Right lobe of liver (tissue), 6 donors: ENCODE results near the gene TDRD10. TPM values are rescaled to one million over a fixed set of nuclear protein-coding genes. Genes with fewer than 3 reads are reported as not detected.

ENCODE experiments used
- ATAC-seq, 4 donors: fragments of 200-7000 bp; cut with Tn5 transposase; one replicate each; pipeline ENCODE4 v1.9.1; 2020; ENCODE audit warnings: mild to moderate bottlenecking in 4 of 4, moderate library complexity in 4 of 4
- DNase-seq, 3 donors: peaks; one replicate each; pipeline ENCODE4 v3.0.0-alpha.2; 2020
- H3K27ac ChIP-seq, 3 donors: fragments of 200-600 bp; one replicate each; pipeline ENCODE4 v1.8.0; 2022
- H3K27me3 ChIP-seq, 2 donors: fragments of 200-600 bp; one replicate each; pipeline ENCODE4 v1.8.0; 2022
- H3K36me3 ChIP-seq, 4 donors: fragments of 200-600 bp; sonication (generic) in 1 of 4; one replicate each; pipeline versions ENCODE4 v1.5.1 to v1.8.0; 2017 to 2022; ENCODE audit warnings: control low read depth in 1 of 4
- H3K4me1 ChIP-seq, 4 donors: fragments of 200-600 bp; sonication (generic) in 1 of 4; one replicate each; pipeline versions ENCODE4 v1.5.1 to v1.8.0; 2017 to 2022; ENCODE audit warnings: control low read depth in 1 of 4
- H3K4me3 ChIP-seq, 3 donors: fragments of 200-600 bp; one replicate each; pipeline ENCODE4 v1.8.0; 2022
- H3K9me3 ChIP-seq, 4 donors: fragments of 200-600 bp; sonication (generic) in 1 of 4; one replicate each; pipeline versions ENCODE4 v1.5.1 to v1.8.0; 2017 to 2022; ENCODE audit warnings: control low read depth in 1 of 4
- CTCF ChIP-seq, 4 donors: fragments of 200-600 bp in 3 of 4; fragments of 450-650 bp in 1 of 4; IDR thresholded peaks; one replicate each; pipeline versions ENCODE4 v1.5.1 to v1.8.0; 2016 to 2022; ENCODE audit warnings: antibody characterized with exemption in 4 of 4, mild to moderate bottlenecking in 2 of 4
- POLR2A ChIP-seq: fragments of 450-650 bp; IDR thresholded peaks from one replicate; pipeline ENCODE4 v1.6.1; 2017; ENCODE audit warnings: antibody characterized with exemption, mild to moderate bottlenecking
- WGBS: methylation state at CpG from one replicate; pipeline ENCODE4 v1.1.6; 2018; ENCODE audit warnings: low coverage, low lambda C conversion rate; ENCODE audit not compliant: insufficient coverage; ENCODE audit errors: missing lambda C conversion rate; 5-methylcytosine and 5-hydroxymethylcytosine counted together
- intact Hi-C, 2 donors: fragments of 100-400 bp; cut with DNase I; formaldehyde crosslinking; loops; one replicate each; pipeline versions ENCODE4 v1.11.2 to v1.14.1; 2022
- total RNA-seq, 6 experiments: library from RNA; depleted of rRNA in 2 of 6; stranded (reverse); fragments of >200 nt in 2 of 6; fragmentation: NEBNext Ultra II Directional in 3 of 6; extraction: Animal tissue kit (Norgen Biotek cat#: 25700) in 3 of 6; gene quantifications; one replicate each; pipeline versions ENCODE4 v1.1.0 to v1.2.4, GENCODE V29; 2016 to 2023
- donor health status: DM: no; HTN: yes; CAD: no.
- donor health status: DM: no; HTN: no; CAD: no.
- donor health status: DM: no; HTN: no; CAD: no.
- donor health status: DM: no; HTN: yes; CAD: no.
- donor health status: DM: no; HTN: yes; CAD: no.

Gene TDRD10
- total RNA-seq, 6 experiments from 2014 or later = 0.92 to 2.2 (median 1.4) TPM

DNA sequence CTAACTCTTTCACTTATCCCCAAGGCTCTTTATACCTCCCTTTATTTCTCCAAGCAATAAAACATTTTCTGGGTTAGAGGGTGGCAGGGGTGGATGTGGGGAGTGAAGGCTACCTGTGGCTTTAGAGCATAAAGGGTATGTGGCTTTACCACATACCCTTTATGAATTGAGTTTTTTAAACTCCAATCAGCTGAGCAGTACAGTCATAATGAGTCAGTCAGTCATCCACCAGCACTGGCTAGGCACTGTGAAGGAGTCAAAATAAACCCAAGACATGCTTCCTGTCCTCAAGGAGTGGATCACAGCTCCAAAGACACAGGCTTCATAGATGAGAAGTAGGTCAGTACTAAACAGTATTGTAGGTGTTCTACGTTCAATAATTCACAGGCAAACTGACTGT is 2.6 kb upstream of the TDRD10 start:
- WGBS = 73% methylated on average over 1 of the region's 1 CpG
- H3K4me1 ChIP-seq = peaks cover 0 to 27% (median 2%) of the 10 kb centered on the region in 4 donors
- H3K27me3 ChIP-seq = no peaks in the 10 kb centered on the region
- no peak overlapping the region for H3K27ac ChIP-seq
- intact Hi-C loops = no loop called here
- H3K4me3 ChIP-seq = peak overlapping the region in 1 of 3 donors; percentile 51
- TF ChIP-seq POLR2A (no peak), CTCF (IDR thresholded peaks at IDR 0.05) (no peak)
- ATAC-seq (no peak), DNase-seq (no peak)
- no peaks in the 10 kb centered on the region for H3K9me3 ChIP-seq
- no peaks in the 10 kb centered on the region for H3K36me3 ChIP-seq

DNA sequence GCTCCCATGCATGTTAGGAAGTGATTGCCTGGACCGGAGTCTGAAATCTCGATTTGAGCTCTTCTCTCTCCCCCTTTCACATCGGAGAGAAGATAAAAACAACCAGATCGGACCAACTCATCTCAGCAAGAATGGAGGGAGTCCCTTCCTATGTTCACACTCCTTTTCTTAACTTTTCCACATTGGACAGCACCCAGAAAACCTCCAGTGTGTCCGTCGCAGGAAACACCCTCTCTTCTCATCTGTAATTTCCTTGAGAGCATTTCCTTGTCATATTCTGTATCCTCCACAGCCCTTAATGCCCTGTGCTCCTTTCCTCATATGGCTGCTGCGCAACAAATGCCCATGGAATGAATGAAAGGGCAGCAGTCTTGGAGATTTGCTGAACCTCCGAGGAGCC is 1.5 kb upstream of the TDRD10 start:
- Histone ChIP-seq H3K36me3 (no peaks in the 10 kb centered on the region), H3K4me1 (peaks cover 0 to 27% (median 2%) of the 10 kb centered on the region in 4 donors), H3K4me3 (peak overlapping the region; percentile 48 to 59 (median 51)), H3K27ac (peak overlapping the region in 1 of 3 donors; percentile 21), H3K27me3 (no peaks in the 10 kb centered on the region), H3K9me3 (no peaks in the 10 kb centered on the region)
- ATAC-seq = no peak
- intact Hi-C loops = no loop called here
- no peak for DNase-seq
- WGBS = 71% methylated on average over 8 of the region's 8 CpGs
- TF ChIP-seq POLR2A = no peak
- no peak for TF ChIP-seq CTCF (IDR thresholded peaks at IDR 0.05)

GRCh38 chr1:154501423-154502065 is 475 bp upstream of the TDRD10 start:
- DNase-seq (peak; percentile 67 to 71 (median 68)), ATAC-seq (peak; percentile 53 to 69 (median 54))
- no peaks in the 10 kb centered on the region for H3K27me3 ChIP-seq
- 50% methylated on average over 1 of the region's 54 CpGs for WGBS
- intact Hi-C loops = no loop called here
- H3K27ac ChIP-seq = peak overlapping the region; percentile 21 to 51 (median 26)
- H3K4me3 ChIP-seq = peak overlapping the region; percentile 48 to 59 (median 51)
- no peaks in the 10 kb centered on the region for H3K9me3 ChIP-seq
- TF ChIP-seq CTCF (IDR thresholded peaks at IDR 0.05) = no peak
- no peak for TF ChIP-seq POLR2A
- peaks cover 0 to 21% (median under 1%) of the 10 kb centered on the region in 4 donors for H3K4me1 ChIP-seq
- no peaks in the 10 kb centered on the region for H3K36me3 ChIP-seq

DNA sequence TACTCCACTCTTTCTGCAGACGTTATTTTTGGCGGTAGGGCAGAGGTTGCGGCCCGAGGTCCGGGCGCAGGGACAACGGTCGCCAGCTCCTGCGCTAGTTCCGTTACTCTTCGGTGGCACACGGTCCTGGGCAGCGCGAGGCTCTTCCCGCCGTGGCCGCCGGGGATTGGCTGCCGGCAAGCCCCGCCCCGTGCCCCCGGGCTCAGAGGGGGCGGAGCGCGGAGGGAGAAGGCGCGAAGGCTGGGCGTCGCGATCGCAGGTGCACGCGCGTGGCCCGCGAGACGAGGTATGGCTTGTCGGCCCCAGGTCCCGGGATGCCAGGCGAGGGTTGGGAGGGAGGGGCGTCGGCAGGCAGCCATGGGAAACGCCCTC is 711 bp downstream of the TDRD10 start:
- no peak overlapping the region for H3K27ac ChIP-seq
- peak overlapping the region; percentile 48 to 59 (median 51) for H3K4me3 ChIP-seq
- peak in 1 of 3 donors; percentile 26 for DNase-seq

More for the DNA sequence above, 711 bp downstream of the TDRD10 start:
- TF ChIP-seq POLR2A (no peak), CTCF (IDR thresholded peaks at IDR 0.05) (no peak)
- WGBS = 40% methylated on average over 3 of the region's 43 CpGs
- intact Hi-C loops = no loop called here
- H3K36me3 ChIP-seq = no peaks in the 10 kb centered on the region
- ATAC-seq = peak; percentile 6 to 32 (median 18)
- H3K27me3 ChIP-seq = no peaks in the 10 kb centered on the region
- no peaks in the 10 kb centered on the region for H3K9me3 ChIP-seq
- H3K4me1 ChIP-seq = peaks cover 0 to 12% (median 0%) of the 10 kb centered on the region in 4 donors
